Adipocyte (in vitro differentiated cells): Measurements from ENCODE around the gene RBBP6.

Experiments used
- DNase-seq: peaks from one replicate; pipeline ENCODE4 v3.0.0-alpha.2; 2015; ENCODE audit warnings: low read depth
- H3K27me3 ChIP-seq: replicated peaks from 2 replicates; pipeline ENCODE4 v1.7.0; 2013; ENCODE audit warnings: mild to moderate bottlenecking, low read length, moderate library complexity; ENCODE audit not compliant: control insufficient read depth, insufficient read depth
- H3K36me3 ChIP-seq: 2 replicates; pipeline ENCODE4 v1.7.0; 2013; ENCODE audit warnings: low read length, mild to moderate bottlenecking, moderate library complexity; ENCODE audit not compliant: control insufficient read depth, insufficient read depth, severe bottlenecking
- H3K4me1 ChIP-seq: 2 replicates; pipeline ENCODE4 v1.7.0; 2013; ENCODE audit warnings: mild to moderate bottlenecking, low read length, moderate library complexity; ENCODE audit not compliant: control insufficient read depth, insufficient read depth
- H3K4me3 ChIP-seq: 2 replicates; pipeline ENCODE4 v1.7.0; 2013; ENCODE audit warnings: mild to moderate bottlenecking, low read length, moderate library complexity
- H3K9ac ChIP-seq: 2 replicates; pipeline ENCODE4 v1.7.0; 2013; ENCODE audit warnings: mild to moderate bottlenecking, low read length, moderate library complexity
- H3K9me3 ChIP-seq: 2 replicates; pipeline ENCODE4 v1.7.0; 2013; ENCODE audit warnings: mild to moderate bottlenecking, low read length, moderate library complexity; ENCODE audit not compliant: control insufficient read depth

RBBP6 gene

GRCh38 chr16:24525970-24526559 is 13.3 kb upstream of the RBBP6 start:
- H3K4me1 ChIP-seq, result peaks cover 6% of the 10 kb centered on the region
- H3K27me3 ChIP-seq, result no peaks in the 10 kb centered on the region
- DNase-seq, result peak; percentile 25
- no peaks in the 10 kb centered on the region for H3K9me3 ChIP-seq
- no peak overlapping the region for H3K9ac ChIP-seq
- H3K36me3 ChIP-seq, result no peaks in the 10 kb centered on the region
- H3K4me3 ChIP-seq, result no peak overlapping the region

GRCh38 chr16:24526701-24527495 is 12.5 kb upstream of the RBBP6 start:
- Histone ChIP-seq H3K9me3 (no peaks in the 10 kb centered on the region), H3K4me1 (peaks cover 6% of the 10 kb centered on the region), H3K9ac (no peak overlapping the region), H3K27me3 (no peaks in the 10 kb centered on the region), H3K36me3 (no peaks in the 10 kb centered on the region), H3K4me3 (no peak overlapping the region)
- DNase-seq, result no peak

GRCh38 chr16:24531166-24531565 is 8.2 kb upstream of the RBBP6 start:
- no peaks in the 10 kb centered on the region for H3K36me3 ChIP-seq
- DNase-seq, result no peak
- H3K9me3 ChIP-seq, result no peaks in the 10 kb centered on the region
- H3K9ac ChIP-seq, result no peak overlapping the region
- H3K4me1 ChIP-seq, result peaks cover 1% of the 10 kb centered on the region
- H3K27me3 ChIP-seq, result no peaks in the 10 kb centered on the region
- no peak overlapping the region for H3K4me3 ChIP-seq

- Histone ChIP-seq H3K4me3 (no peak overlapping the region), H3K27me3 (no peaks in the 10 kb centered on the region), H3K4me1 (peaks cover 5% of the 10 kb centered on the region), H3K36me3 (no peaks in the 10 kb centered on the region), H3K9ac (no peak overlapping the region), H3K9me3 (no peaks in the 10 kb centered on the region)
- DNase-seq, result no peak
Measured at GRCh38 chr16:24534620-24535019, 4.7 kb upstream of the RBBP6 start.

- H3K36me3 ChIP-seq, result no peaks in the 10 kb centered on the region
- no peak overlapping the region for H3K4me3 ChIP-seq
- no peaks in the 10 kb centered on the region for H3K27me3 ChIP-seq
- DNase-seq, result no peak
- no peak overlapping the region for H3K9ac ChIP-seq
- peaks cover 5% of the 10 kb centered on the region for H3K4me1 ChIP-seq
- no peaks in the 10 kb centered on the region for H3K9me3 ChIP-seq
Measured at GRCh38 chr16:24535827-24536226, 3.5 kb upstream of the RBBP6 start.

GRCh38 chr16:24536671-24537070 is 2.7 kb upstream of the RBBP6 start:
- Histone ChIP-seq H3K4me1 (peaks cover 5% of the 10 kb centered on the region), H3K9me3 (no peaks in the 10 kb centered on the region), H3K9ac (no peak overlapping the region), H3K4me3 (no peak overlapping the region), H3K27me3 (no peaks in the 10 kb centered on the region), H3K36me3 (no peaks in the 10 kb centered on the region)
- no peak for DNase-seq

- Histone ChIP-seq H3K36me3 (no peaks in the 10 kb centered on the region), H3K4me1 (peaks cover 7% of the 10 kb centered on the region), H3K4me3 (no peak overlapping the region), H3K9ac (no peak overlapping the region), H3K9me3 (no peaks in the 10 kb centered on the region), H3K27me3 (no peaks in the 10 kb centered on the region)
- DNase-seq, result no peak
Measured at GRCh38 chr16:24537474-24538337, 1.7 kb upstream of the RBBP6 start.

- peaks cover 18% of the 10 kb centered on the region for H3K4me1 ChIP-seq
- H3K36me3 ChIP-seq, result no peaks in the 10 kb centered on the region
- peak overlapping the region; percentile 86 for H3K4me3 ChIP-seq
- H3K9me3 ChIP-seq, result no peaks in the 10 kb centered on the region
- peak; percentile 87 for DNase-seq
- no peaks in the 10 kb centered on the region for H3K27me3 ChIP-seq
- H3K9ac ChIP-seq, result peak overlapping the region; percentile 100
Measured at GRCh38 chr16:24538756-24539294, 541 bp upstream of the RBBP6 start.

GRCh38 chr16:24539850-24540601 is 660 bp downstream of the RBBP6 start:
- Histone ChIP-seq H3K4me1 (peaks cover 30% of the 10 kb centered on the region), H3K9ac (peak overlapping the region; percentile 100), H3K9me3 (no peaks in the 10 kb centered on the region), H3K27me3 (no peaks in the 10 kb centered on the region), H3K36me3 (no peaks in the 10 kb centered on the region), H3K4me3 (peak overlapping the region; percentile 86)
- peak; percentile 73 for DNase-seq

GRCh38 chr16:24540602-24541210 is 1.3 kb downstream of the RBBP6 start:
- H3K4me3 ChIP-seq, result peak overlapping the region; percentile 86
- H3K36me3 ChIP-seq, result no peaks in the 10 kb centered on the region
- H3K9me3 ChIP-seq, result no peaks in the 10 kb centered on the region
- peak; percentile 55 for DNase-seq
- H3K27me3 ChIP-seq, result no peaks in the 10 kb centered on the region
- H3K9ac ChIP-seq, result peak overlapping the region; percentile 100
- H3K4me1 ChIP-seq, result peaks cover 35% of the 10 kb centered on the region
